NCI-H524 treated with DMSO at 0.1 percent for 48 hours (cell line): Measurements from ENCODE around the gene DCAF11.

ENCODE experiments used
- DNase-seq: peaks from one replicate; lab custom pipeline; 2025; lab: John Stamatoyannopoulos, UW

Gene DCAF11

GRCh38 chr14:24079491-24080141 lies 35.0 kb upstream of the DCAF11 start:
- peak; percentile 100 for DNase-seq

- no peak for DNase-seq
Observed at GRCh38 chr14:24080142-24080530, 34.4 kb upstream of the DCAF11 start.

- DNase-seq: peak; percentile 82
Observed at GRCh38 chr14:24080888-24081738, 33.5 kb upstream of the DCAF11 start.

- DNase-seq: peak; percentile 72
Observed at GRCh38 chr14:24081739-24082211, 32.8 kb upstream of the DCAF11 start.

GRCh38 chr14:24082411-24083080 lies 32.0 kb upstream of the DCAF11 start:
- DNase-seq: no peak

- DNase-seq: no peak
Observed at GRCh38 chr14:24083462-24083861, 31.1 kb upstream of the DCAF11 start.

GRCh38 chr14:24084440-24084839 lies 30.1 kb upstream of the DCAF11 start:
- DNase-seq: no peak

GRCh38 chr14:24085215-24085614 lies 29.4 kb upstream of the DCAF11 start:
- DNase-seq: peak; percentile 92

- DNase-seq: peak; percentile 83
Observed at GRCh38 chr14:24086193-24086955, 28.2 kb upstream of the DCAF11 start.

- DNase-seq: no peak
Observed at GRCh38 chr14:24087004-24087403, 27.6 kb upstream of the DCAF11 start.

- DNase-seq: no peak
Observed at GRCh38 chr14:24088095-24088494, 26.5 kb upstream of the DCAF11 start.

GRCh38 chr14:24089890-24090289 lies 24.7 kb upstream of the DCAF11 start:
- DNase-seq: no peak

- no peak for DNase-seq
Observed at GRCh38 chr14:24092110-24092504, 22.5 kb upstream of the DCAF11 start.

GRCh38 chr14:24092505-24093206 lies 21.9 kb upstream of the DCAF11 start:
- DNase-seq: no peak

- no peak for DNase-seq
Observed at GRCh38 chr14:24093207-24093900, 21.2 kb upstream of the DCAF11 start.

- DNase-seq: peak; percentile 75
Observed at GRCh38 chr14:24093901-24094840, 20.4 kb upstream of the DCAF11 start, which contains the start of gene PCK2. Gene PCK2 (plus strand): TSS chr14:24094311. CDS start chr14:24094406, 95 bp downstream.

GRCh38 chr14:24094841-24095270 lies 19.7 kb upstream of the DCAF11 start:
- DNase-seq: no peak

GRCh38 chr14:24095271-24096068 lies 19.1 kb upstream of the DCAF11 start:
- no peak for DNase-seq
